Measurements from ENCODE around the gene CPHXL2.

The CPHXL2 gene

GRCh38 chr16:75653922-75654321 lies 22.9 kb downstream of the CPHXL2 start:
- Histone ChIP-seq H3K4me3 (ENCODE audit: low read depth, low read length) (no peak overlapping the region), H3K27me3 (replicated peaks) (no peaks in the 10 kb centered on the region), H3K27ac (no peak overlapping the region), H3K36me3 (replicated peaks) (peaks cover 40% of the 10 kb centered on the region)
- no peak for TF ChIP-seq CTCF (IDR thresholded peaks at IDR 0.05; ENCODE audit: low read depth, low read length, missing control alignments)
- in situ Hi-C loops (cut with HindIII; ENCODE audit: low pct_ligation_motif_present, low sequenced_read_pairs): no loop called here
- no peak for DNase-seq

- peaks cover 6% of the 10 kb centered on the region for H3K36me3 ChIP-seq (replicated peaks)
- H3K27me3 ChIP-seq (replicated peaks): no peaks in the 10 kb centered on the region
- peak; percentile 78 for DNase-seq
- TF ChIP-seq CTCF (IDR thresholded peaks at IDR 0.05; ENCODE audit: low read depth, low read length, missing control alignments): no peak
- peak overlapping the region; percentile 97 for H3K4me3 ChIP-seq (ENCODE audit: low read depth, low read length)
- in situ Hi-C loops (cut with HindIII; ENCODE audit: low pct_ligation_motif_present, low sequenced_read_pairs): no loop called here
- peak overlapping the region; percentile 84 for H3K27ac ChIP-seq
Measured at GRCh38 chr16:75648265-75649076, 28.3 kb downstream of the CPHXL2 start.

- peak within 1 kb of the TSS; percentile 97 for H3K4me3 ChIP-seq (ENCODE audit: low read depth, low read length)
- peak; percentile 90 for DNase-seq
- peak within 1 kb of the TSS; percentile 84 for H3K27ac ChIP-seq
- no peaks in the 10 kb centered on the region for H3K27me3 ChIP-seq (replicated peaks)
- in situ Hi-C loops (cut with HindIII; ENCODE audit: low pct_ligation_motif_present, low sequenced_read_pairs): no loop called here
- peaks cover 6% of the 10 kb centered on the region for H3K36me3 ChIP-seq (replicated peaks)
- no peak for TF ChIP-seq CTCF (IDR thresholded peaks at IDR 0.05; ENCODE audit: low read depth, low read length, missing control alignments)
Measured at GRCh38 chr16:75647492-75648264, 29.1 kb downstream of the CPHXL2 start, which contains the start of the genes KARS1 and TERF2IP. KARS1 (minus strand) TSS chr16:75647665; CDS start chr16:75647639, 26 bp downstream. TERF2IP (plus strand) TSS chr16:75647773; CDS start chr16:75647883, 110 bp downstream.

- in situ Hi-C loops (cut with HindIII; ENCODE audit: low pct_ligation_motif_present, low sequenced_read_pairs): no loop called here
- TF ChIP-seq CTCF (IDR thresholded peaks at IDR 0.05; ENCODE audit: low read depth, low read length, missing control alignments): no peak
Measured at GRCh38 chr16:75647112-75647491, 29.7 kb downstream of the CPHXL2 start.

GRCh38 chr16:75644240-75645012 lies 32.4 kb downstream of the CPHXL2 start:
- peaks cover 32% of the 10 kb centered on the region for H3K36me3 ChIP-seq (replicated peaks)
- H3K27me3 ChIP-seq (replicated peaks): no peaks in the 10 kb centered on the region
- no peak for DNase-seq
- H3K27ac ChIP-seq: no peak overlapping the region
- no peak for TF ChIP-seq CTCF (IDR thresholded peaks at IDR 0.05; ENCODE audit: low read depth, low read length, missing control alignments)
- no peak overlapping the region for H3K4me3 ChIP-seq (ENCODE audit: low read depth, low read length)
- in situ Hi-C loops (cut with HindIII; ENCODE audit: low pct_ligation_motif_present, low sequenced_read_pairs): no loop called here

More at GRCh38 chr16:75647112-75647491, 29.7 kb downstream of the CPHXL2 start:
- Histone ChIP-seq H3K27me3 (replicated peaks) (no peaks in the 10 kb centered on the region), H3K4me3 (ENCODE audit: low read depth, low read length) (peak overlapping the region; percentile 97), H3K27ac (peak overlapping the region; percentile 59), H3K36me3 (replicated peaks) (peaks cover 11% of the 10 kb centered on the region)
- DNase-seq: no peak
